ENCODE measurements around the gene SYNGR4.

- TF ChIP-seq POLR2A (IDR thresholded peaks at IDR 0.05; ENCODE audit: low read depth, low read length) (peak; percentile 32; the same call in 1 of the 2 replicates), TAF1 (IDR thresholded peaks at IDR 0.05; ENCODE audit: low read depth, low read length) (0 out of 2 replicates have a peak, but pooled peaks have one; percentile 15), SPI1 (IDR thresholded peaks at IDR 0.05; ENCODE audit: low read depth, low read length) (peak; percentile 76; the same call in 1 of the 2 replicates), POLR2AphosphoS5 (IDR thresholded peaks at IDR 0.05; ENCODE audit: low read depth, low read length) (peak; percentile 47; the same call in 1 of the 2 replicates)
Observed at GRCh38 chr19:48325265-48325910, 38.8 kb upstream of the SYNGR4 start, which contains the start of gene EMP3.

Data from GM12891 (cell line).